Smooth muscle cell (in vitro differentiated cells): ENCODE measurements around the gene SSBP1. TPM values are rescaled to one million over a fixed set of nuclear protein-coding genes. Genes with fewer than 3 reads are reported as not detected.

Experiments used
- DNase-seq: peaks from one replicate; lab custom pipeline; 2025; ENCODE audit not compliant: unreplicated experiment; lab: John Stamatoyannopoulos, UW
- H2AFZ ChIP-seq: fragments of 200-600 bp; sonication (generic); 2 replicates; pipeline ENCODE4 v1.6.0; 2016; ENCODE audit warnings: antibody characterized with exemption, low read depth, mild to moderate bottlenecking
- H3F3A ChIP-seq: fragments of 200-600 bp; sonication (generic); 2 replicates; pipeline ENCODE4 v1.6.0; 2017; ENCODE audit warnings: antibody characterized with exemption, low read depth
- H3K27ac ChIP-seq: fragments of 200-600 bp; sonication (generic); 2 replicates; pipeline ENCODE4 v1.5.1; 2016; ENCODE audit warnings: low read depth, mild to moderate bottlenecking
- H3K27me3 ChIP-seq: fragments of 200-600 bp; sonication (generic); 2 replicates; pipeline ENCODE4 v1.6.1; 2016; ENCODE audit warnings: low read depth, mild to moderate bottlenecking
- H3K36me3 ChIP-seq: fragments of 200-600 bp; sonication (generic); 2 replicates; pipeline ENCODE4 v1.5.1; 2016; ENCODE audit warnings: low read depth
- H3K4me1 ChIP-seq: fragments of 200-600 bp; sonication (generic); 2 replicates; pipeline ENCODE4 v1.5.1; 2016; ENCODE audit warnings: low read depth
- H3K4me2 ChIP-seq: fragments of 200-600 bp; sonication (generic); 2 replicates; pipeline ENCODE4 v1.6.0; 2016; ENCODE audit warnings: mild to moderate bottlenecking
- H3K4me3 ChIP-seq: fragments of 200-600 bp; sonication (generic); 2 replicates; pipeline ENCODE4 v1.5.1; 2016; ENCODE audit warnings: mild to moderate bottlenecking
- H3K79me2 ChIP-seq: fragments of 200-600 bp; sonication (generic); 2 replicates; pipeline ENCODE4 v1.6.0; 2016; ENCODE audit warnings: low read depth, mild to moderate bottlenecking
- H3K9ac ChIP-seq: fragments of 200-600 bp; sonication (generic); 2 replicates; pipeline ENCODE4 v1.6.0; 2016; ENCODE audit warnings: low read depth
- H3K9me3 ChIP-seq: fragments of 200-600 bp; sonication (generic); replicated peaks from 2 replicates; pipeline ENCODE4 v1.5.1; 2016; ENCODE audit warnings: low read depth
- H4K20me1 ChIP-seq: fragments of 200-600 bp; sonication (generic); 2 replicates; pipeline ENCODE4 v1.6.0; 2016; ENCODE audit warnings: low read depth
- CTCF ChIP-seq: fragments of 200-600 bp; sonication (generic); IDR thresholded peaks from 2 replicates; pipeline ENCODE4 v1.5.1; 2017; ENCODE audit warnings: borderline replicate concordance, mild to moderate bottlenecking, antibody characterized with exemption; ENCODE audit not compliant: insufficient read depth, poor library complexity, severe bottlenecking
- WGBS: methylation state at CpG from one replicate; pipeline ENCODE4 v1.1.7; 2016; ENCODE audit warnings: low lambda C conversion rate; 5-methylcytosine and 5-hydroxymethylcytosine counted together
- polyA plus RNA-seq: library from polyadenylated mRNA; unstranded; fragments of >200 nt; fragmentation: Nextera tagmentation; extraction: Ambion mirVana; gene quantifications from 2 replicates; pipeline ENCODE4 v1.2.1, GENCODE V29; 2016
- total RNA-seq: library from RNA; depleted of rRNA; stranded (reverse); fragments of >200 nt; gene quantifications from 2 replicates; pipeline ENCODE4 v1.2.3, GENCODE V29; 2014

The SSBP1 gene
- total and polyA plus RNA-seq, 2 experiments from 2014 or later = 202 to 255 TPM

- no peak for TF ChIP-seq CTCF
- Histone ChIP-seq H4K20me1 (peaks cover 55% of the 10 kb centered on the region), H3K9ac (no peak overlapping the region), H3K4me2 (no peak overlapping the region), H3K79me2 (peaks cover 3% of the 10 kb centered on the region), H3K9me3 (no peaks in the 10 kb centered on the region), H3F3A (peaks cover 5% of the 10 kb centered on the region), H3K4me3 (no peak overlapping the region), H3K36me3 (no peaks in the 10 kb centered on the region), H3K27ac (no peak overlapping the region), H3K27me3 (no peaks in the 10 kb centered on the region), H2AFZ (no peak overlapping the region), H3K4me1 (peaks cover 4% of the 10 kb centered on the region)
- 100% methylated on average over 1 of the region's 1 CpG for WGBS
- no peak for DNase-seq
Observed at GRCh38 chr7:141698247-141699015, 39.7 kb upstream of the SSBP1 start.

GRCh38 chr7:141699860-141700259, 38.3 kb upstream of the SSBP1 start:
- DNase-seq = no peak
- peaks cover 15% of the 10 kb centered on the region for H3K4me1 ChIP-seq
- H3F3A ChIP-seq = peaks cover 5% of the 10 kb centered on the region
- no peak overlapping the region for H3K4me3 ChIP-seq
- no peak for TF ChIP-seq CTCF
- no peaks in the 10 kb centered on the region for H3K27me3 ChIP-seq
- H3K9me3 ChIP-seq = no peaks in the 10 kb centered on the region
- H3K36me3 ChIP-seq = no peaks in the 10 kb centered on the region
- WGBS = 88% methylated on average over 3 of the region's 3 CpGs
- no peak overlapping the region for H3K9ac ChIP-seq
- H3K4me2 ChIP-seq = peak overlapping the region; percentile 96
- peaks cover 3% of the 10 kb centered on the region for H3K79me2 ChIP-seq
- no peak overlapping the region for H2AFZ ChIP-seq
- peaks cover 43% of the 10 kb centered on the region for H4K20me1 ChIP-seq
- no peak overlapping the region for H3K27ac ChIP-seq

- Histone ChIP-seq H3K79me2 (peaks cover 3% of the 10 kb centered on the region), H3K4me3 (peak overlapping the region; percentile 86), H3K4me1 (peaks cover 20% of the 10 kb centered on the region), H2AFZ (no peak overlapping the region), H3F3A (peaks cover 5% of the 10 kb centered on the region), H3K4me2 (peak overlapping the region; percentile 96), H4K20me1 (peaks cover 39% of the 10 kb centered on the region), H3K27me3 (no peaks in the 10 kb centered on the region), H3K9me3 (no peaks in the 10 kb centered on the region), H3K36me3 (no peaks in the 10 kb centered on the region), H3K27ac (no peak overlapping the region), H3K9ac (no peak overlapping the region)
- 50% methylated on average over 5 of the region's 5 CpGs for WGBS
- no peak for TF ChIP-seq CTCF
- DNase-seq = no peak
Observed at GRCh38 chr7:141700296-141700847, 37.8 kb upstream of the SSBP1 start.
